Karpas-422 (cell line): ENCODE data around the gene DSCAM. TPM values are rescaled to one million over a fixed set of nuclear protein-coding genes. Genes with fewer than 3 reads are reported as not detected.

Experiments
- DNase-seq: peaks from one replicate; pipeline ENCODE4 v3.0.0-alpha.2; 2015
- H2AFZ ChIP-seq: fragments of 200-600 bp; sonication (generic); 2 replicates; pipeline ENCODE4 v1.6.1; 2014; ENCODE audit warnings: antibody characterized with exemption, low read length, mixed read lengths
- H3K27ac ChIP-seq: fragments of 200-600 bp; sonication (generic); 2 replicates; pipeline ENCODE4 v1.5.1; 2014; ENCODE audit warnings: mild to moderate bottlenecking, low read length, moderate library complexity
- H3K27me3 ChIP-seq: fragments of 200-600 bp; sonication (generic); 2 replicates; pipeline ENCODE4 v1.6.1; 2014; ENCODE audit warnings: low read length, mixed read lengths
- H3K36me3 ChIP-seq: fragments of 200-600 bp; sonication (generic); 2 replicates; pipeline ENCODE4 v1.6.1; 2014; ENCODE audit warnings: low read length, mixed read lengths; ENCODE audit not compliant: insufficient read depth
- H3K4me1 ChIP-seq: fragments of 200-600 bp; sonication (generic); 2 replicates; pipeline ENCODE4 v1.6.1; 2014; ENCODE audit warnings: mild to moderate bottlenecking, low read length, mixed read lengths
- H3K4me2 ChIP-seq: fragments of 200-600 bp; sonication (generic); 2 replicates; pipeline ENCODE4 v1.6.1; 2014; ENCODE audit warnings: low read length, low read depth, mild to moderate bottlenecking; ENCODE audit not compliant: poor library complexity, severe bottlenecking
- H3K4me3 ChIP-seq: fragments of 200-600 bp; sonication (generic); 2 replicates; pipeline ENCODE4 v1.5.1; 2014; ENCODE audit warnings: mild to moderate bottlenecking, antibody characterized with exemption, low read length, mixed read lengths
- H3K79me2 ChIP-seq: fragments of 200-600 bp; sonication (generic); 2 replicates; pipeline ENCODE4 v1.6.1; 2014; ENCODE audit warnings: mild to moderate bottlenecking, low read length, mixed read lengths
- H3K9ac ChIP-seq: fragments of 200-600 bp; sonication (generic); 2 replicates; pipeline ENCODE4 v1.6.0; 2014; ENCODE audit warnings: low read length
- H3K9me2 ChIP-seq: fragments of 200-600 bp; sonication (generic), shearing (Covaris generic); replicated peaks from 2 replicates; pipeline ENCODE4 v1.6.0; 2014; ENCODE audit warnings: mild to moderate bottlenecking, low read length, moderate library complexity; ENCODE audit not compliant: insufficient read depth
- H3K9me3 ChIP-seq: fragments of 300-700, 200-600 bp; sonication (generic); 2 replicates; pipeline ENCODE4 v1.6.1; 2014; ENCODE audit warnings: low read length, mixed read lengths
- H4K20me1 ChIP-seq: fragments of 200-600 bp; sonication (generic); 2 replicates; pipeline ENCODE4 v1.6.1; 2014; ENCODE audit warnings: mild to moderate bottlenecking, antibody characterized with exemption, low read length, low read depth; ENCODE audit not compliant: insufficient read depth
- total RNA-seq: library from RNA; depleted of rRNA; stranded (reverse); fragments of >200 nt; shearing (Covaris generic); gene quantifications from 2 replicates; pipeline ENCODE4 v1.2.3, GENCODE V29; 2014; ENCODE audit warnings: low replicate concordance

The DSCAM gene
- total RNA-seq, 1 experiment from 2014 or later, result not detected

- Histone ChIP-seq H3K4me3 (no peak overlapping the region), H3K4me1 (no peaks in the 10 kb centered on the region), H3K27me3 (no peaks in the 10 kb centered on the region), H4K20me1 (no peaks in the 10 kb centered on the region), H3K9me2 (no peaks in the 10 kb centered on the region), H3K36me3 (no peaks in the 10 kb centered on the region), H3K9me3 (peaks cover 17% of the 10 kb centered on the region), H3K79me2 (no peaks in the 10 kb centered on the region), H3K4me2 (no peak overlapping the region), H2AFZ (no peak overlapping the region), H3K27ac (no peak overlapping the region), H3K9ac (no peak overlapping the region)
- no peak for DNase-seq
Measured at GRCh38 chr21:40481764-40482163, 365.2 kb downstream of the DSCAM start.

- Histone ChIP-seq H2AFZ (no peak overlapping the region), H3K4me2 (no peak overlapping the region), H3K27ac (no peak overlapping the region), H3K4me3 (no peak overlapping the region), H3K9ac (no peak overlapping the region), H3K9me3 (peaks cover 20% of the 10 kb centered on the region), H3K79me2 (no peaks in the 10 kb centered on the region), H3K27me3 (no peaks in the 10 kb centered on the region), H4K20me1 (no peaks in the 10 kb centered on the region), H3K4me1 (no peaks in the 10 kb centered on the region), H3K36me3 (no peaks in the 10 kb centered on the region), H3K9me2 (no peaks in the 10 kb centered on the region)
- no peak for DNase-seq
Measured at GRCh38 chr21:40474513-40474912, 372.4 kb downstream of the DSCAM start.

- Histone ChIP-seq H3K9me3 (peaks cover 8% of the 10 kb centered on the region; the same call in 1 of the 2 replicates), H3K27ac (no peak overlapping the region), H2AFZ (no peak overlapping the region), H3K79me2 (no peaks in the 10 kb centered on the region), H3K4me2 (no peak overlapping the region), H3K4me1 (no peaks in the 10 kb centered on the region), H3K27me3 (no peaks in the 10 kb centered on the region), H3K9ac (no peak overlapping the region), H3K9me2 (no peaks in the 10 kb centered on the region), H4K20me1 (no peaks in the 10 kb centered on the region), H3K4me3 (no peak overlapping the region), H3K36me3 (no peaks in the 10 kb centered on the region)
- no peak for DNase-seq
Measured at GRCh38 chr21:40472013-40472412, 374.9 kb downstream of the DSCAM start.

- H3K4me3 ChIP-seq, result no peak overlapping the region
- DNase-seq, result no peak
- H3K4me2 ChIP-seq, result no peak overlapping the region
- no peaks in the 10 kb centered on the region for H3K79me2 ChIP-seq
- H3K9ac ChIP-seq, result no peak overlapping the region
- H3K4me1 ChIP-seq, result no peaks in the 10 kb centered on the region
- no peak overlapping the region for H2AFZ ChIP-seq
- H3K36me3 ChIP-seq, result no peaks in the 10 kb centered on the region
- H3K9me3 ChIP-seq, result peaks cover 7% of the 10 kb centered on the region; the same call in 1 of the 2 replicates
- H3K9me2 ChIP-seq, result no peaks in the 10 kb centered on the region
- H3K27ac ChIP-seq, result no peak overlapping the region
- no peaks in the 10 kb centered on the region for H4K20me1 ChIP-seq
- H3K27me3 ChIP-seq, result no peaks in the 10 kb centered on the region
Measured at GRCh38 chr21:40471103-40471502, 375.9 kb downstream of the DSCAM start.

GRCh38 chr21:40466893-40467483 is 380.0 kb downstream of the DSCAM start:
- Histone ChIP-seq H4K20me1 (no peaks in the 10 kb centered on the region), H3K4me1 (no peaks in the 10 kb centered on the region), H3K4me3 (no peak overlapping the region), H3K4me2 (no peak overlapping the region), H3K79me2 (no peaks in the 10 kb centered on the region), H3K36me3 (no peaks in the 10 kb centered on the region), H3K27me3 (no peaks in the 10 kb centered on the region), H2AFZ (no peak overlapping the region), H3K9ac (no peak overlapping the region), H3K9me2 (no peaks in the 10 kb centered on the region), H3K9me3 (peaks cover 3% of the 10 kb centered on the region; the same call in 1 of the 2 replicates), H3K27ac (no peak overlapping the region)
- DNase-seq, result peak; percentile 70

- Histone ChIP-seq H3K4me1 (no peaks in the 10 kb centered on the region), H3K79me2 (no peaks in the 10 kb centered on the region), H3K9me3 (peaks cover 7% of the 10 kb centered on the region; the same call in 1 of the 2 replicates), H3K27me3 (no peaks in the 10 kb centered on the region), H3K4me3 (no peak overlapping the region), H3K9me2 (no peaks in the 10 kb centered on the region; the same call in 1 of the 2 replicates), H3K4me2 (no peak overlapping the region), H3K9ac (no peak overlapping the region), H4K20me1 (no peaks in the 10 kb centered on the region), H3K36me3 (no peaks in the 10 kb centered on the region), H3K27ac (no peak overlapping the region), H2AFZ (no peak overlapping the region)
- DNase-seq, result no peak
Measured at GRCh38 chr21:40465382-40465781, 381.6 kb downstream of the DSCAM start.

- peaks cover 14% of the 10 kb centered on the region; the same call in 1 of the 2 replicates for H3K9me3 ChIP-seq
- no peak overlapping the region for H3K9ac ChIP-seq
- H3K4me2 ChIP-seq, result no peak overlapping the region
- no peaks in the 10 kb centered on the region for H3K79me2 ChIP-seq
- H2AFZ ChIP-seq, result no peak overlapping the region
- DNase-seq, result no peak
- H3K4me3 ChIP-seq, result no peak overlapping the region
- no peaks in the 10 kb centered on the region; the same call in 1 of the 2 replicates for H3K9me2 ChIP-seq
- H3K27ac ChIP-seq, result no peak overlapping the region
- H3K4me1 ChIP-seq, result no peaks in the 10 kb centered on the region
- no peaks in the 10 kb centered on the region for H4K20me1 ChIP-seq
- H3K27me3 ChIP-seq, result no peaks in the 10 kb centered on the region
- H3K36me3 ChIP-seq, result no peaks in the 10 kb centered on the region
Measured at GRCh38 chr21:40463176-40463575, 383.8 kb downstream of the DSCAM start.

- H3K9me3 ChIP-seq, result peaks cover 17% of the 10 kb centered on the region; the same call in 1 of the 2 replicates
- no peak overlapping the region for H2AFZ ChIP-seq
- H3K4me1 ChIP-seq, result no peaks in the 10 kb centered on the region
- H3K27ac ChIP-seq, result no peak overlapping the region
- no peaks in the 10 kb centered on the region for H3K36me3 ChIP-seq
- no peaks in the 10 kb centered on the region for H4K20me1 ChIP-seq
- H3K27me3 ChIP-seq, result no peaks in the 10 kb centered on the region
- no peak for DNase-seq
- no peaks in the 10 kb centered on the region for H3K79me2 ChIP-seq
- no peak overlapping the region for H3K4me3 ChIP-seq
- no peak overlapping the region for H3K4me2 ChIP-seq
- no peaks in the 10 kb centered on the region; the same call in 1 of the 2 replicates for H3K9me2 ChIP-seq
- H3K9ac ChIP-seq, result no peak overlapping the region
Measured at GRCh38 chr21:40461008-40461407, 385.9 kb downstream of the DSCAM start.
